NCI-H510A (cell line): ENCODE results near the gene INAFM1.
"Not testable (repeated sequence)": the region's sequence is repeated elsewhere in the genome, so short reads cannot be mapped to it uniquely, and the experiment has no call there.

Source experiments
- DNase-seq: peaks from one replicate; lab custom pipeline; 2025; lab: John Stamatoyannopoulos, UW

The INAFM1 gene

GRCh38 chr19:47240996-47241918 lies 33.4 kb upstream of the INAFM1 start:
- DNase-seq, result peak; percentile 86

GRCh38 chr19:47241919-47242577 lies 32.6 kb upstream of the INAFM1 start:
- DNase-seq, result no peak

- no peak for DNase-seq
Observed at GRCh38 chr19:47243364-47243775, 31.3 kb upstream of the INAFM1 start.

GRCh38 chr19:47243776-47244547 lies 30.7 kb upstream of the INAFM1 start:
- DNase-seq, result peak; percentile 84

GRCh38 chr19:47247308-47247990 lies 27.2 kb upstream of the INAFM1 start:
- DNase-seq, result peak; percentile 16

GRCh38 chr19:47253016-47253415 lies 21.7 kb upstream of the INAFM1 start:
- DNase-seq, result not testable (repeated sequence)

- no peak for DNase-seq
Observed at GRCh38 chr19:47253467-47253881, 21.2 kb upstream of the INAFM1 start.

- DNase-seq, result no peak
Observed at GRCh38 chr19:47253970-47254369, 20.7 kb upstream of the INAFM1 start.

GRCh38 chr19:47255879-47256692 lies 18.6 kb upstream of the INAFM1 start, which contains the start of gene CCDC9:
Gene CCDC9 (plus strand): TSS chr19:47256525. CDS start chr19:47258401, 1,876 bp downstream.
- peak; percentile 95 for DNase-seq

GRCh38 chr19:47256693-47257410 lies 17.8 kb upstream of the INAFM1 start:
- DNase-seq, result peak; percentile 99

GRCh38 chr19:47257411-47258169 lies 17.1 kb upstream of the INAFM1 start:
- no peak for DNase-seq

- DNase-seq, result no peak
Observed at GRCh38 chr19:47258434-47258833, 16.3 kb upstream of the INAFM1 start.

GRCh38 chr19:47258895-47259555 lies 15.7 kb upstream of the INAFM1 start:
- no peak for DNase-seq

- no peak for DNase-seq
Observed at GRCh38 chr19:47260476-47260875, 14.2 kb upstream of the INAFM1 start.

GRCh38 chr19:47261946-47262793 lies 12.5 kb upstream of the INAFM1 start:
- not testable (repeated sequence) for DNase-seq

- no peak for DNase-seq
Observed at GRCh38 chr19:47264629-47265028, 10.1 kb upstream of the INAFM1 start.

GRCh38 chr19:47266401-47266941 lies 8.2 kb upstream of the INAFM1 start:
- no peak for DNase-seq

- no peak for DNase-seq
Observed at GRCh38 chr19:47267350-47267759, 7.3 kb upstream of the INAFM1 start.
